ENCODE data around the gene TMEM37.

DNA sequence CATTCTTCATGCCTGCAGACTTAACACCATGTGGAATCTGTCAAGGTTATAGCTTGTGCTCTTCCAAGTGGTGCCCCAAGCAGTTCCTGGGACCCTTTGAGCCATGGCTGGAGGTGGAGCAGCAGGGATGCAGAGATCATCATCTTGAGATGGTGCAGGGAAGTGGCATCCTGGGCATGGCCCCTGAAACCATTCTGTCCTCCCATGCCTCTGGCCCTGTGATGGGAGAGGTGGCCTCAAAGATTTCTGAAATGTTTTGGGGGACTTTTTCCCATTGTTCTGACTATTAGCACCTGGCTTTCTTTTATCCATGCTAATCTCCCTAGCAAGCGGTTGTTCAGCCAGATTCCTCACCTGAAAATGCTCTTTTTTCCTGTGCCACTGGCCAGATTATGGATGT lies 10.3 kb upstream of the TMEM37 start:
- TF ChIP-seq, protein P1, sequence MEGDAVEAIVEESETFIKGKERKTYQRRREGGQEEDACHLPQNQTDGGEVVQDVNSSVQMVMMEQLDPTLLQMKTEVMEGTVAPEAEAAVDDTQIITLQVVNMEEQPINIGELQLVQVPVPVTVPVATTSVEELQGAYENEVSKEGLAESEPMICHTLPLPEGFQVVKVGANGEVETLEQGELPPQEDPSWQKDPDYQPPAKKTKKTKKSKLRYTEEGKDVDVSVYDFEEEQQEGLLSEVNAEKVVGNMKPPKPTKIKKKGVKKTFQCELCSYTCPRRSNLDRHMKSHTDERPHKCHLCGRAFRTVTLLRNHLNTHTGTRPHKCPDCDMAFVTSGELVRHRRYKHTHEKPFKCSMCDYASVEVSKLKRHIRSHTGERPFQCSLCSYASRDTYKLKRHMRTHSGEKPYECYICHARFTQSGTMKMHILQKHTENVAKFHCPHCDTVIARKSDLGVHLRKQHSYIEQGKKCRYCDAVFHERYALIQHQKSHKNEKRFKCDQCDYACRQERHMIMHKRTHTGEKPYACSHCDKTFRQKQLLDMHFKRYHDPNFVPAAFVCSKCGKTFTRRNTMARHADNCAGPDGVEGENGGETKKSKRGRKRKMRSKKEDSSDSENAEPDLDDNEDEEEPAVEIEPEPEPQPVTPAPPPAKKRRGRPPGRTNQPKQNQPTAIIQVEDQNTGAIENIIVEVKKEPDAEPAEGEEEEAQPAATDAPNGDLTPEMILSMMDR (conservative IDR thresholded peaks at IDR 0.05): no peak
- no peak for TF ChIP-seq ZFX (IDR thresholded peaks at IDR 0.05)

All from C4-2B (cell line).